Measurements from ENCODE around the gene MYO1H.

Gene MYO1H

DNA sequence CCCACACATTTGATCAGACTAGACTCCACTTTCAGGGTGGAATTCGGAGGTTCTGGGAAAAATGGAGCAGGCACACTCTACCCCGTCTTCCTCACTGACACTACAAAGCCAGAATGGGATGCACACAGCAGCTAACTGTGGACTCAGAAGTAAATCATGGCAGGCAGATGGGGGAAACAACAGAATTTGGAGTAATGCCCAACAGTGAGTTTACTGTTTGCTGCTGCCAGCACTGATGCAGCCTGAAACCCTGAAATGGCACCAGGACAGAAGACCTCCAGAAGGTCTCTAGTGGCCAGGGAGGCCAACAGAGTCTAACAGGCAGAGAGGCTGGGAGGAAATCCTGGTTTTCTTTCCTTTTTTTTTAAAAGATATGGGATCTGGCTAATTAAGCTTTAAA is 104.8 kb downstream of the MYO1H start:
- H3K79me1 ChIP-seq (ENCODE audit: low read length): peaks cover 2% of the 10 kb centered on the region
- H3K23ac ChIP-seq (ENCODE audit: low read length): no peak overlapping the region
- no peak overlapping the region for H3K4me2 ChIP-seq (ENCODE audit: low read length)
- no peak overlapping the region for H2BK5ac ChIP-seq (ENCODE audit: low read length)
- H3K27ac ChIP-seq (ENCODE audit: low read depth, low read length): no peak overlapping the region
- H3K18ac ChIP-seq (ENCODE audit: low read length): no peak overlapping the region
- no peak for DNase-seq
- H3K79me2 ChIP-seq (ENCODE audit: control insufficient read depth, insufficient read depth, low read length): peaks cover 3% of the 10 kb centered on the region
- no peak overlapping the region for H2BK120ac ChIP-seq (ENCODE audit: low read depth, low read length)
- no peak overlapping the region for H4K8ac ChIP-seq (ENCODE audit: low read depth, low read length)
- no peak overlapping the region for H3K56ac ChIP-seq (ENCODE audit: low read length)
- no peak overlapping the region for H3K4me3 ChIP-seq (ENCODE audit: low read length)
- no peak overlapping the region for H2AK5ac ChIP-seq (ENCODE audit: low read length)
- no peak overlapping the region for H3K9ac ChIP-seq (ENCODE audit: low read length)
- no peak overlapping the region for H3K4ac ChIP-seq (ENCODE audit: low read depth, low read length)
- H3K36me3 ChIP-seq (ENCODE audit: control insufficient read depth, insufficient read depth, low read length): peaks cover 16% of the 10 kb centered on the region
- no peaks in the 10 kb centered on the region for H3K4me1 ChIP-seq (ENCODE audit: control insufficient read depth, low read depth, low read length)
- no peak overlapping the region for H4K5ac ChIP-seq (ENCODE audit: low read length)
- no peaks in the 10 kb centered on the region for H3K27me3 ChIP-seq (ENCODE audit: insufficient read depth, low read length, poor library complexity)
- no peak overlapping the region for H2BK15ac ChIP-seq (replicated peaks; ENCODE audit: low read depth)
- WGBS (ENCODE audit: extremely low coverage, insufficient coverage, low lambda C conversion rate): no CpG with 5 or more reads among the region's 2 CpGs

DNA sequence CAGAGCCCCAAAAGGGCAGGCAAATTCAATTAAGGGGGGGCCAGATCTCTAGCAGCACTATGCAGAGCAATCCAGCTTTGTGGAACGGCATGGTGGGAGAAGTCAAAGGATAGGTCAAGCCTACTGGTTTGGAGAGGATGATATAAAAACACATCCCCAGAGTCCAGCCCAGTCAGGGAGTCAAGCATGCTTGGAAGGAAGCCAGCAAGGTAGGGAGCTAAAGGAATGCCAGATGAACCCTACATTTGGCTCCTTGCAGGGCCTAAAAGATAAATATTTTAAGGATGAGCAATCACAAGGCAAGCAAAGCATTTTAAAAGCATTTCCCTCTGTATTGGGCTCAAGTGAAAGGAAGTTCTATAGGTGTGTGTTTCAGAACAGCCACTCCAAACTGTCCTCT is 108.0 kb downstream of the MYO1H start:
- no CpG with 5 or more reads among the region's 1 CpG for WGBS (ENCODE audit: extremely low coverage, insufficient coverage, low lambda C conversion rate)
- Histone ChIP-seq H3K27me3 (ENCODE audit: insufficient read depth, low read length, poor library complexity) (no peaks in the 10 kb centered on the region), H2AK5ac (ENCODE audit: low read length) (no peak overlapping the region), H3K56ac (ENCODE audit: low read length) (no peak overlapping the region), H3K79me1 (ENCODE audit: low read length) (peaks cover 12% of the 10 kb centered on the region), H3K9ac (ENCODE audit: low read length) (no peak overlapping the region), H3K27ac (ENCODE audit: low read depth, low read length) (no peak overlapping the region), H3K36me3 (ENCODE audit: control insufficient read depth, insufficient read depth, low read length) (peaks cover 20% of the 10 kb centered on the region), H4K8ac (ENCODE audit: low read depth, low read length) (no peak overlapping the region), H3K23ac (ENCODE audit: low read length) (no peak overlapping the region), H4K5ac (ENCODE audit: low read length) (no peak overlapping the region), H3K4me2 (ENCODE audit: low read length) (no peak overlapping the region), H2BK5ac (ENCODE audit: low read length) (no peak overlapping the region), H3K18ac (ENCODE audit: low read length) (no peak overlapping the region), H2BK120ac (ENCODE audit: low read depth, low read length) (no peak overlapping the region), H3K4me1 (ENCODE audit: control insufficient read depth, low read depth, low read length) (peaks cover 13% of the 10 kb centered on the region), H2BK15ac (replicated peaks; ENCODE audit: low read depth) (no peak overlapping the region), H3K79me2 (ENCODE audit: control insufficient read depth, insufficient read depth, low read length) (peaks cover 15% of the 10 kb centered on the region), H3K4me3 (ENCODE audit: low read length) (no peak overlapping the region), H3K4ac (ENCODE audit: low read depth, low read length) (no peak overlapping the region)
- no peak for DNase-seq

GRCh38 chr12:109458086-109458485 is 110.4 kb downstream of the MYO1H start:
- peaks cover 36% of the 10 kb centered on the region for H3K79me2 ChIP-seq (ENCODE audit: control insufficient read depth, insufficient read depth, low read length)
- no peak overlapping the region for H3K27ac ChIP-seq (ENCODE audit: low read depth, low read length)
- H3K4me1 ChIP-seq (ENCODE audit: control insufficient read depth, low read depth, low read length): peaks cover 24% of the 10 kb centered on the region
- H2BK15ac ChIP-seq (replicated peaks; ENCODE audit: low read depth): no peak overlapping the region
- no peak overlapping the region for H2BK120ac ChIP-seq (ENCODE audit: low read depth, low read length)
- H3K56ac ChIP-seq (ENCODE audit: low read length): peak overlapping the region; percentile 25
- H3K4me3 ChIP-seq (ENCODE audit: low read length): no peak overlapping the region
- no peak overlapping the region for H3K18ac ChIP-seq (ENCODE audit: low read length)
- H4K5ac ChIP-seq (ENCODE audit: low read length): no peak overlapping the region
- H3K23ac ChIP-seq (ENCODE audit: low read length): no peak overlapping the region
- H3K36me3 ChIP-seq (ENCODE audit: control insufficient read depth, insufficient read depth, low read length): peaks cover 18% of the 10 kb centered on the region
- no peak overlapping the region for H2AK5ac ChIP-seq (ENCODE audit: low read length)
- DNase-seq: no peak
- no peak overlapping the region for H3K9ac ChIP-seq (ENCODE audit: low read length)
- no peaks in the 10 kb centered on the region for H3K27me3 ChIP-seq (ENCODE audit: insufficient read depth, low read length, poor library complexity)
- WGBS (ENCODE audit: extremely low coverage, insufficient coverage, low lambda C conversion rate): no CpG with 5 or more reads among the region's 4 CpGs
- no peak overlapping the region for H2BK5ac ChIP-seq (ENCODE audit: low read length)
- no peak overlapping the region for H3K4ac ChIP-seq (ENCODE audit: low read depth, low read length)
- H4K8ac ChIP-seq (ENCODE audit: low read depth, low read length): no peak overlapping the region
- H3K4me2 ChIP-seq (ENCODE audit: low read length): no peak overlapping the region
- peaks cover 25% of the 10 kb centered on the region for H3K79me1 ChIP-seq (ENCODE audit: low read length)

DNA sequence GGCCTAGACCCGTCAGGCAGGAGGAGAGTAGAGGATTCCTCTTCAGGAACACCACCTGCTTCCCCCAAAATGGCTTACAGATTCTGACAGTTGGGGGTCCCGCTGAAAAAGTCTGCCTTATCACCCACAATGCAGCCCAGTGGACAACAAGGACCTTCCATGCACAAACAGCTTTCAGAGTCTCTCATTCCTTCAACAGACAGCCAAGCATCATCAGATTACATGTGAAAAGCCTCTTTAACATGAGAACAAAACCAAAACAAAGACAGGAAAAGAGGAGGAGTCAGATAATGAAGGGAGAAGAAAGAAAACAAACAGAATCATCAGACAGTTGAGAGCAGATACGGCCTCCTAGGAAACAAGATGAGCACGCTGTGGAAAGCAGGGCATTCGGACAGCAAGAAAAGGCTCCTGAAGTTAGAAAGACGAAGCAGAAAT is 111.1 kb downstream of the MYO1H start:
- no peak overlapping the region for H3K4me2 ChIP-seq (ENCODE audit: low read length)
- H3K9ac ChIP-seq (ENCODE audit: low read length): no peak overlapping the region
- H3K36me3 ChIP-seq (ENCODE audit: control insufficient read depth, insufficient read depth, low read length): peaks cover 18% of the 10 kb centered on the region
- peak; percentile 66 for DNase-seq
- H4K5ac ChIP-seq (ENCODE audit: low read length): no peak overlapping the region
- no peak overlapping the region for H3K4me3 ChIP-seq (ENCODE audit: low read length)
- no peak overlapping the region for H2BK120ac ChIP-seq (ENCODE audit: low read depth, low read length)
- no peak overlapping the region for H2AK5ac ChIP-seq (ENCODE audit: low read length)
- H2BK5ac ChIP-seq (ENCODE audit: low read length): no peak overlapping the region
- H2BK15ac ChIP-seq (replicated peaks; ENCODE audit: low read depth): no peak overlapping the region
- H3K4me1 ChIP-seq (ENCODE audit: control insufficient read depth, low read depth, low read length): peaks cover 30% of the 10 kb centered on the region
- peaks cover 26% of the 10 kb centered on the region for H3K79me1 ChIP-seq (ENCODE audit: low read length)
- no peak overlapping the region for H4K8ac ChIP-seq (ENCODE audit: low read depth, low read length)
- no peak overlapping the region for H3K56ac ChIP-seq (ENCODE audit: low read length)
- no CpG with 5 or more reads among the region's 6 CpGs for WGBS (ENCODE audit: extremely low coverage, insufficient coverage, low lambda C conversion rate)
- H3K23ac ChIP-seq (ENCODE audit: low read length): no peak overlapping the region
- H3K4ac ChIP-seq (ENCODE audit: low read depth, low read length): no peak overlapping the region
- no peak overlapping the region for H3K27ac ChIP-seq (ENCODE audit: low read depth, low read length)
- no peak overlapping the region for H3K18ac ChIP-seq (ENCODE audit: low read length)
- peaks cover 36% of the 10 kb centered on the region for H3K79me2 ChIP-seq (ENCODE audit: control insufficient read depth, insufficient read depth, low read length)
- no peaks in the 10 kb centered on the region for H3K27me3 ChIP-seq (ENCODE audit: insufficient read depth, low read length, poor library complexity)

GRCh38 chr12:109459247-109459646 is 111.5 kb downstream of the MYO1H start:
- peaks cover 38% of the 10 kb centered on the region for H3K79me2 ChIP-seq (ENCODE audit: control insufficient read depth, insufficient read depth, low read length)
- H3K18ac ChIP-seq (ENCODE audit: low read length): no peak overlapping the region
- no peak overlapping the region for H2AK5ac ChIP-seq (ENCODE audit: low read length)
- peak overlapping the region; percentile 17 for H3K56ac ChIP-seq (ENCODE audit: low read length)
- H2BK120ac ChIP-seq (ENCODE audit: low read depth, low read length): no peak overlapping the region
- no CpG with 5 or more reads among the region's 6 CpGs for WGBS (ENCODE audit: extremely low coverage, insufficient coverage, low lambda C conversion rate)
- no peak overlapping the region for H2BK5ac ChIP-seq (ENCODE audit: low read length)
- DNase-seq: no peak
- no peak overlapping the region for H3K4ac ChIP-seq (ENCODE audit: low read depth, low read length)
- H3K27ac ChIP-seq (ENCODE audit: low read depth, low read length): no peak overlapping the region
- H4K8ac ChIP-seq (ENCODE audit: low read depth, low read length): no peak overlapping the region
- peak overlapping the region; percentile 10 for H3K9ac ChIP-seq (ENCODE audit: low read length)
- H4K5ac ChIP-seq (ENCODE audit: low read length): no peak overlapping the region
- H3K4me2 ChIP-seq (ENCODE audit: low read length): no peak overlapping the region
- H3K4me1 ChIP-seq (ENCODE audit: control insufficient read depth, low read depth, low read length): peaks cover 34% of the 10 kb centered on the region
- H3K23ac ChIP-seq (ENCODE audit: low read length): no peak overlapping the region
- no peak overlapping the region for H3K4me3 ChIP-seq (ENCODE audit: low read length)
- H3K36me3 ChIP-seq (ENCODE audit: control insufficient read depth, insufficient read depth, low read length): peaks cover 16% of the 10 kb centered on the region
- peaks cover 26% of the 10 kb centered on the region for H3K79me1 ChIP-seq (ENCODE audit: low read length)
- no peak overlapping the region for H2BK15ac ChIP-seq (replicated peaks; ENCODE audit: low read depth)
- H3K27me3 ChIP-seq (ENCODE audit: insufficient read depth, low read length, poor library complexity): no peaks in the 10 kb centered on the region

DNA sequence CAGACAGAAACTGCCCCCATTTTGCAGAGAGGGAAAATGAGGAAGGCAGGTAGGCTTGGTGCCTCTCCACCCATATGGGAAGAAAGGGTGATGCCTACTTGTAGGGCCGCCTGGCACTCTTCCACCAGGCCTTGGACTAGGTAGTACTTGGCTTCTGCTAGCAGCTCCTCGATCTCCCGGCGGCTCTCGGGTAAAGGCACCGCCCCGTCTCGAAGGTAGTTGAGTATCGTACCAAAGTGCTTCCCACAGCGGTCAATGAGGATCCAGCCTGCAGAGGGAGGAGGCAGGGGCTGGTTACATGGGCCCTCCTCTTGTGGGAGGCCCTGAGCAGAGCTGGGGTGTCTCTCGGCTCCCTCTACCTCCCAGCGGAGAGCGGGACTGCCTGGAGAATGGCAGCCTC is 112.8 kb downstream of the MYO1H start:
- no peak overlapping the region for H2BK120ac ChIP-seq (ENCODE audit: low read depth, low read length)
- H3K9ac ChIP-seq (ENCODE audit: low read length): no peak overlapping the region
- H3K79me1 ChIP-seq (ENCODE audit: low read length): peaks cover 35% of the 10 kb centered on the region
- no peak overlapping the region for H3K56ac ChIP-seq (ENCODE audit: low read length)
- H4K5ac ChIP-seq (ENCODE audit: low read length): no peak overlapping the region
- no peak for DNase-seq
- H4K8ac ChIP-seq (ENCODE audit: low read depth, low read length): no peak overlapping the region
- no CpG with 5 or more reads among the region's 13 CpGs for WGBS (ENCODE audit: extremely low coverage, insufficient coverage, low lambda C conversion rate)
- no peak overlapping the region for H3K4ac ChIP-seq (ENCODE audit: low read depth, low read length)
- H3K23ac ChIP-seq (ENCODE audit: low read length): no peak overlapping the region
- H3K79me2 ChIP-seq (ENCODE audit: control insufficient read depth, insufficient read depth, low read length): peaks cover 50% of the 10 kb centered on the region
- no peak overlapping the region for H3K18ac ChIP-seq (ENCODE audit: low read length)
- H3K27me3 ChIP-seq (ENCODE audit: insufficient read depth, low read length, poor library complexity): no peaks in the 10 kb centered on the region
- H2BK5ac ChIP-seq (ENCODE audit: low read length): no peak overlapping the region
- H3K36me3 ChIP-seq (ENCODE audit: control insufficient read depth, insufficient read depth, low read length): peaks cover 14% of the 10 kb centered on the region
- H3K4me1 ChIP-seq (ENCODE audit: control insufficient read depth, low read depth, low read length): peaks cover 34% of the 10 kb centered on the region
- H2BK15ac ChIP-seq (replicated peaks; ENCODE audit: low read depth): no peak overlapping the region
- no peak overlapping the region for H3K27ac ChIP-seq (ENCODE audit: low read depth, low read length)
- H2AK5ac ChIP-seq (ENCODE audit: low read length): no peak overlapping the region
- no peak overlapping the region for H3K4me3 ChIP-seq (ENCODE audit: low read length)
- no peak overlapping the region for H3K4me2 ChIP-seq (ENCODE audit: low read length)

Measured in mesendoderm (in vitro differentiated cells).